Measurements from ENCODE around the gene CYP2D6.

CYP2D6 gene

DNA sequence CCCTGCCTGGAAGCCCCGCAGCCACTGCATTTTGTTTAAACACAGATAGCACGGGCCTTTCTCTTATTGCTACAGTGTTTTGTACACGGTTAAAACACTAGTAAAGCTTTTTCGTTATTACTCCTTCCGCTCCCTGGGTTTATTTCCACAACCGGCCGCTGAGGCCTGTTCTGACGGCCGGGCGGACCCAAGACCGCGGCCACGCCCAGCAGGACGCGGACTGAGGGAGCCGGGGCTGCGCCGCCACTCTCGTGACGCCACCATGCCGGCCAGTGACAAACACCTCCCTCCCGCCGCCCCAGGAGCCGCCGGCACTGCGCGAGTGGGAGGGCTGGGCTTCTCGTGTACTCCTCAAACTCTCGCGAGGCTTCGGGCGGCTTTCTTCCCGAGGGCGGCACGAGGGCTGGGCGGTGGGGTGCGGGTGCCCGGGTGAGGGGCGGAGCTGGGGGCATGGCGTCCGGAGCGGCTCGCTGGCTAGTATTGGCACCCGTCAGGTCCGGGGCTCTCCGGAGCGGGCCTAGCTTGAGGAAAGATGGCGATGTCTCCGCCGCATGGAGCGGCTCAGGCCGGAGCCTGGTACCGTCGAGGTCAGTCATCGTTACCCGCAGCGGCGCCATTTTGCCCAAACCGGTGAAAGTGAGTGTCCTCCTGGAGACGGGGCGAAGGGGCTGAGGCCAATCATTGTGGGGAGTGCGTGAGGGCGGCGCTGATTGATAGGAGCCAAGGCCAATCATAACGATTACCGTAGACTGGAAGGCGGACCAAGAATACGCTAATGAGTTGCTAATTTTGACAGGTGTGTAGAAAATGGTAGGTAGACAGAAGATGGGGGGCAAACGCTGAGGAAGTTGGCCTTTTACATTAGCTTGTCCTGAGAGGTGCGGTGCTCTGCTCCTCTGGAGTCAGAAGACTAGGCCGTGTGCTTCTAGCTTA is 51.0 kb downstream of the CYP2D6 start, which contains the start of gene SMDT1:
Gene SMDT1, plus strand, starts transcription at position 382 of the 933 bp plus-strand sequence. Its CDS starts 69 bp downstream, at position 451.
- peak; percentile 83 for DNase-seq

GRCh38 chr22:42078469-42079318 is 51.9 kb downstream of the CYP2D6 start:
- no peak for DNase-seq

DNA sequence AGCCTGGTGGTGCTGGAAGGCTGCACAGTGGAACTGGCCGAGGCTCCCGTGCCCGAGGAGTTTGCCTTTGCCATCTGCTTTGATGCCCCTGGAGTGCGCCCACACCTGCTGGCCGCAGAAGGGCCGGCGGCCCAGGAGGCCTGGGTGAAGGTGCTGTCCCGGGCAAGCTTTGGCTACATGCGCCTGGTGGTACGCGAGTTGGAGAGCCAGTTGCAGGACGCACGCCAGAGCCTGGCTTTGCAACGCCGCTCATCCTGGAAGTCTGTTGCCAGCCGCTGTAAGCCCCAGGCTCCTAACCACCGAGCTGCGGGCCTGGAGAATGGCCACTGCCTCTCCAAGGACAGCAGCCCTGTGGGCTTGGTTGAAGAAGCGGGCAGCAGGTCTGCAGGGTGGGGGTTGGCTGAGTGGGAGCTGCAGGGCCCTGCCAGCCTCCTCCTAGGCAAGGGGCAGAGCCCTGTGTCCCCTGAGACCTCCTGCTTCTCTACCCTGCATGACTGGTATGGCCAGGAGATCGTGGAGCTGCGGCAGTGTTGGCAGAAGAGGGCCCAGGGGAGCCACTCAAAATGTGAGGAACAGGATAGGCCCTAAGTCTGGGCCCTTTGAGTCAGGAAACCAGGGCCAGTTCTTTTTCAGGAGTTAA is 53.0 kb downstream of the CYP2D6 start:
- DNase-seq, result no peak

- no peak for DNase-seq
Measured at GRCh38 chr22:42076764-42077485, 53.7 kb downstream of the CYP2D6 start.

Data from NCI-H1436 treated with DMSO at 0.1 percent for 48 hours (cell line).